GM18499 (cell line): Measurements from ENCODE around the gene PLXNB2.

Experiments
- ATAC-seq: cut with Tn5 transposase; IDR thresholded peaks from one replicate; pipeline ENCODE4 v1.9.1; 2021; ENCODE audit warnings: moderate number of reproducible peaks; ENCODE audit not compliant: insufficient read depth, unreplicated experiment

The PLXNB2 gene

DNA sequence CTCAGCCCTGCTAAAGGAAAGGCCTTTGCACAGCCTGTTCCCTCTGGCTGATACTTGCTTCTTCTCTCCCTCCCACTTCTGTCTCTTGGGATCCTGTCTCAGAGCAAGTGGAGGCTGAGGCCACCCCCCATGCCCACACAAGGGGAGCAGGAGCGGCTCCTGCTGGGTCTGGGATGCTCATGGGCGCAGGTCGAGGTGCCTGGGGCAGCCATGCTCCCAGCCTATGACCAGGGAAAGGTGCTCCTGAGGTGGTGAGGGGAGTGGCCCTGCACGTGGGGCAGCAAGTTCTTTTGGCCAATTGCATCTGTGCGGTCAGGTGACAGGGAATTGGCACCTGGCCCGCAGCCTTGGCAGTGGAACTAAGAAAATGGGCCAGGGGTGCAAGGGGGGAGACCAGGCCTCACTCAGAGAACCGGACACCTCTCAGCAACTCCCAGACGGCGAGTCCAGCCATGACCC lies 38.8 kb downstream of the PLXNB2 start:
- no peak for ATAC-seq

- no peak for ATAC-seq
These were observed 39.7 kb downstream of the PLXNB2 start for GRCh38 chr22:50267591-50268390.

DNA sequence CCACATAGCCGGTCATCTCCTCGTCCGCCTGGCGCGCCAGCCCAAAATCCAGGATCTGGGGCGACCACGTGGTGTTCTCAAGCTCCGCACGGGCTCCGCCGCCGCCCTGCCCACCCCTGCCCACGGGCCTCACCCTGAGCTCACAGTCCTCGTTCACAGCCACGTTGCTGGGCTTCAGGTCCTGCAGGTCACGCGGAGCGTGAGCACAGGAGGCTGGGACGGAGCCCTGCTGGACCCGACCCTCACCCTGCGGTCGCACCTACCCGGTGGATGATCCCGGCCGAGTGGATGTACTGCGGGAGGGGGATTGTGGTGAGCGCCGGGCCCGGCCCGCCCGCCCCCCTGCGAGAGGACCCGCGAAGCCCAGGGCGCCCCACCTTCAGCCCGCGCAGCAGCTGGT lies 40.5 kb downstream of the PLXNB2 start:
- no peak for ATAC-seq

- no peak for ATAC-seq
These were observed 42.3 kb downstream of the PLXNB2 start for GRCh38 chr22:50264946-50265669.

GRCh38 chr22:50264104-50264745 lies 43.2 kb downstream of the PLXNB2 start:
- no peak for ATAC-seq

DNA sequence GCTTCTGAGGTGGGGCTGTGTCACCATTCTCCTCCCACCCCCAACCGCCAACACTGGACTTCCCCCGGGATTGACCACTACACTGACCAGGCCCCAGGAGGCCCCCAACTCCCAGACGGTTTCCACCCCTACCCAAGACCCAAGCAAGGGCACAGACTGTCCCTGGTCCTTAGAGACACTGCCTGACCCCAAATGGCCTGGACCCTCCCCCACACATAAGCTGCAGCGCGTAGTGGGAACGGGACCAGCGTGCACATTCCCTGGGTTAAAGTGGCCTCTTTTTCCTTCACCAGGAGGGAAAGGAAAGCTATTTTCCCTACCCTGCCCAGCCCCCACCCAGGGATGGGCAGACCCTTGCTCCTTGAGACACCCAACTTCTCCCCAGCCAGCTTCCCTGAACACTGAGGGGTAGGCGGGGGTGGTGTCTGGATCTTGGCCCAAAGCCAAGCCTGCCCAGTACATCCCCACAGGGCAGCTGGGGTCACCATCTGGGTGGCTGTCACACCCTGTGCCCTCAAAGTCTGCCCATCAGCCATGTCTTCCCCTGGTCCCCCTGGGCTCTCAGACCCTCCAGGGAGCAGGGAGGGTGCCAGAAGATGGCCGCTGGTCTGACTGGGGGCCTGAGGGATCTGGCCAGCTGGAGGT lies 44.4 kb downstream of the PLXNB2 start:
- ATAC-seq = no peak

DNA sequence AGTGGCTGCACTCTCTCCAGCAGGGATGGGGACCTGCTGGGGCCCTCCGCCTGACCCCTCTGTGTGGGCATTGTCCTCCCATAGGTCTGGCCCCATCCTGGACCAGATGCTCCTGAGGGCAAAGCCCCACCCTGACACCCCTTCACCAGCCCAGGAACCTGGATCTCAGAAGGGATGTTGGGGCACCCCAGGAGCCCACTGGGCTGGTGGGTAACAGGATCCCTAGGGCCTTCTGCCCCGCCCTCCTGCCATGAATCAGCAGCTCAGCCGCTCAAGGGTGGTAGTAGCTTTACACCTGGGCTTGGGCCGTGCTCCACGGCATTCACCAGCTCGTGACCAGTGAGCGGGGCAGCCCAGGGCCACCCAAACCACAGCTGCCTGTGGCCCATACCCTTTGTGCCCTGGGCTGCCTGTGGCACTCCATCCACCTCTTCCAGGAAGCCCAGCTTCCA lies 45.0 kb downstream of the PLXNB2 start:
- no peak for ATAC-seq

- no peak for ATAC-seq
These were observed 45.6 kb downstream of the PLXNB2 start, which contains the start of gene MAPK12 for GRCh38 chr22:50261615-50262459. Gene MAPK12 (minus strand): TSS chr22:50261683. CDS start chr22:50261509, 174 bp downstream.

DNA sequence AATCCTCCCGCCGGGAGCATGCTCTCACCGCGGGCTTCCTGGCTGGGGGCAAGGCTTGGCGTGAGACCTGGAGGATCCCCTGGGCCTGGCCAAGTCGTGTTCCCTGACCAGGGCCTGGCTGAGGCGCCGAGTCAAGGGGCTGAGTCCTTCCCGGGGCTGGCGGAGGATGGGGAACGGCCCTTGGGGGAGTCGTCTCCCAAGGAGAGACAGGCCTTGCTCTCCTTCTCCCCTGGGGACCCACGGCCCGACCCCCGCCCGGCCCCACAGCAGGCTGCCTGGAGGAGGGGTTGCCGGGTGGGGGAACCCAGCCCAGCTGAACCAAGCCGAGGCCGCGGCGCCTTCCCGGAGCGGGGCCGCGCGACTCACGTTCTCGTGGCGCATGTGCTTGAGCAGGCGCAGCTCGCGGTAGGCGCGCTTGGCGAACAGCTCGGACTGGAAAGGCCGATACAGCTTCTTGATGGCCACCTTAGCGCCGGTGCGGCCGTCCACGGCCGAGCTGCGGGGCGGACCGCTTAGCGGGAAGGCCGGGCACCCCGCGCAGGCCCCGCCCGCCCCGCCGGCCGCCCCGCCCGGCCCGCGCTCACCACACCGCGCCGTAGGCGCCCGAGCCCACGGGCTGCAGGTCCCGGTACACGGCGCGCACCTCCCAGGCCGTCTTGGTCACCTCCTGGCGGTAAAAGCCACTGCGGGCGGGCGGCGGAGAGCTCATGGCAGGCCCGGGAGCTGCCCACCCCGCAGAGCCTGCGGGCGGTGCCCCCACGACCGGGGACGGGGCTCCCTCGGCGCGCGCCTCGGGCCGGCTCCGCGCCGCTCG lies 46.4 kb downstream of the PLXNB2 start:
- no peak for ATAC-seq

- no peak for ATAC-seq
These were observed 47.0 kb downstream of the PLXNB2 start for GRCh38 chr22:50260434-50260800.

- no peak for ATAC-seq
These were observed 48.1 kb downstream of the PLXNB2 start for GRCh38 chr22:50259302-50259701.

GRCh38 chr22:50258361-50259292 lies 48.8 kb downstream of the PLXNB2 start:
- ATAC-seq = no peak

GRCh38 chr22:50257451-50258360 lies 49.7 kb downstream of the PLXNB2 start:
- ATAC-seq = no peak

- no peak for ATAC-seq
These were observed 50.4 kb downstream of the PLXNB2 start for GRCh38 chr22:50257041-50257440.

DNA sequence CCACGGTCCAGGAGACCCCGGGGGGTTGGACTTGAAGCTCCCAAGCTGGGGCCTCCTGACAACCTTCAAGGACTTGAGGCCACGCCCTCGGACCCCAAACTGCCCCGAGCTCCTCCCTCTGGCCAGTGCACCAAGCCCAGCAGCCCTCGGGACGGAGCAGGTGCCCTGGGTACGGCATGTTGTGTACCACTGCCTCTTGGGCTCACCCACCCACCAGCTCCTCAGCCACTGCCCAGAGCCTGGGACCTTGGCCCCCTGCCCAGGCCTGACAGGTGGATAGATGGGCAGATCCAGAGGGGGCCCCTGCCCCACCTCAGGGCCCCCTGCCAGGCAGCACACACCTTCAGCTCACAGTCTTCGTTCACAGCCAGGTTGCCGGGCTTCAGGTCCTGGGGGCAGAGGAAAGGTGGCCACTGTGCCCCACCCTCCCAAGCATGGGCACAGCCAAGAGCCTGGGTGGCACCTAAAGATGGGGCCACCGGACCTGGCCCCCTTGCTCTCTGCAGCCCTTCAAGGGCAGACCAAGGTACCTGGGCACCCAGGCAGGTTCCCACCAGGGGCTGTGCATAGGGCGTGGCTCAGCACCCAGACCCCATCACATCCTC lies 51.1 kb downstream of the PLXNB2 start:
- no peak for ATAC-seq

DNA sequence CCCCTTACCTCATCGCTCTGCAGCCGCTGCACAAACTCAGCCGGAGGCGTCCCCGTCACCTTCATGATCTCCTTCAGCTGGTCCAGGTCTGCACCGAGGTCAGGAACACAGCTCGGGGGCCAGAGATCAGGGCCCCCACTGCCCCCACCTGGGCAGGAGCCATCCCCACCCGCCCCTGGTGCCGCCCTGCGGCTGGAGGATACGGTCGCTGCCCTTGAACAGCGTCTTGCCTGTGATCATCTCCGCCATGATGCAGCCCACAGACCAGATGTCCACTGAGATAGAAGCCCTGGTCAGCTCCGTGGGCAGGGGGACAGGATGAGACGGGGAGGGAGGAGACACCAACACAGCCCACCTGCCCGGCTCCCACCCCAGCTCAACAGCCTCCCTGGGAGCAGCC lies 51.8 kb downstream of the PLXNB2 start:
- no peak for ATAC-seq
